AG09319 (cell line): ENCODE results near the gene GPD2.

Experiments
- DNase-seq: peaks from one replicate; pipeline ENCODE4 v3.0.0-alpha.2; 2010; ENCODE audit warnings: low read depth; ENCODE audit errors: extremely low read depth
- CTCF ChIP-seq: IDR thresholded peaks from 2 replicates; pipeline ENCODE4 v1.5.1; 2011; ENCODE audit warnings: low read depth, mild to moderate bottlenecking, inconsistent platforms, low read length, moderate library complexity

The GPD2 gene

GRCh38 chr2:156436497-156437085 is 412 bp downstream of the GPD2 start:
- DNase-seq = no peak
- no peak for TF ChIP-seq CTCF

GRCh38 chr2:156437272-156437930 is 1.2 kb downstream of the GPD2 start:
- no peak for TF ChIP-seq CTCF
- no peak for DNase-seq

GRCh38 chr2:156437931-156438410 is 1.8 kb downstream of the GPD2 start:
- no peak for TF ChIP-seq CTCF
- no peak for DNase-seq

GRCh38 chr2:156443089-156443488 is 6.9 kb downstream of the GPD2 start:
- no peak for TF ChIP-seq CTCF
- no peak for DNase-seq

- no peak for TF ChIP-seq CTCF
Observed at GRCh38 chr2:156445296-156446220, 9.4 kb downstream of the GPD2 start.

GRCh38 chr2:156447761-156448160 is 11.6 kb downstream of the GPD2 start:
- no peak for TF ChIP-seq CTCF
- no peak for DNase-seq

More at GRCh38 chr2:156445296-156446220, 9.4 kb downstream of the GPD2 start:
- peak; percentile 70 for DNase-seq

- no peak for TF ChIP-seq CTCF
- no peak for DNase-seq
Observed at GRCh38 chr2:156448766-156449165, 12.6 kb downstream of the GPD2 start.
